A549 (cell line): ENCODE measurements around the gene TBC1D21. TPM values are rescaled to one million over a fixed set of nuclear protein-coding genes. Genes with fewer than 3 reads are reported as not detected.

ENCODE experiments used
- ATAC-seq, 2 experiments: fragments of 200-7000 bp in 1 of 2; fragments of >200 bp in 1 of 2; cut with Nextera tagmentation in 1 of 2; cut with Tn5 transposase in 1 of 2; 3 replicates each; pipeline versions ENCODE4 v1.8.0 to v1.9.1; 2018 to 2020; ENCODE audit warnings: mild to moderate bottlenecking in 1 of 2, moderate library complexity in 1 of 2
- CTCF ChIA-PET: fragments of 300-600 bp; sonication (Branson Sonifier 250); formaldehyde crosslinking; extraction: SDS; loops from one replicate; lab custom pipeline; 2021; ENCODE audit warnings: antibody characterized with exemption, inconsistent platforms; lab: Yijun Ruan, JAX
- POLR2A ChIA-PET: fragments of 350-600 bp; formaldehyde crosslinking; extraction: SDS; loops from one replicate; lab custom pipeline; 2021; ENCODE audit warnings: antibody characterized with exemption, inconsistent platforms; lab: Yijun Ruan, JAX
- DNase-seq, 2 experiments: peaks; one replicate each; pipeline versions ENCODE4 v3.0.0 to v3.0.0-alpha.2; 2011 to 2016; ENCODE audit warnings: low read depth in 1 of 2, low spot score in 1 of 2
- FAIRE-seq: peaks from 2 replicates; lab custom pipeline; 2011; peaks lifted over from hg19 to GRCh38; lab: Jason Lieb, UNC
- H3K27ac ChIP-seq, 2 experiments: fragments of >200 bp; sonication (Bioruptor Twin); formaldehyde crosslinking; 3 replicates each; pipeline ENCODE4 v1.5.1; 2016 to 2017
- H3K4me1 ChIP-seq: fragments of >200 bp; sonication (Bioruptor Twin); formaldehyde crosslinking; 3 replicates; pipeline ENCODE4 v1.6.1; 2016
- H3K4me2 ChIP-seq: fragments of >200 bp; sonication (Bioruptor Twin); formaldehyde crosslinking; 3 replicates; pipeline ENCODE4 v1.6.1; 2016
- H3K4me3 ChIP-seq: fragments of >200 bp; sonication (Bioruptor Twin); formaldehyde crosslinking; 3 replicates; pipeline ENCODE4 v1.5.1; 2016
- H3K9me3 ChIP-seq: fragments of >200 bp; sonication (Bioruptor Twin); formaldehyde crosslinking; 3 replicates; pipeline ENCODE4 v1.6.1; 2016
- CBX2 ChIP-seq: fragments of 200-600 bp; sonication (generic); IDR thresholded peaks from 2 replicates; pipeline ENCODE4 v1.6.1; 2016; ENCODE audit warnings: low read depth, mild to moderate bottlenecking, borderline replicate concordance
- CHD2 ChIP-seq: fragments of 150-350 bp; IDR thresholded peaks from 2 replicates; pipeline ENCODE4 v1.6.1; 2014; ENCODE audit warnings: low read length; ENCODE audit not compliant: partially characterized antibody
- CTCF ChIP-seq: fragments of >200 bp; sonication (Bioruptor Twin); formaldehyde crosslinking; IDR thresholded peaks from 3 replicates; pipeline ENCODE4 v1.5.1; 2016
- EHF ChIP-seq: fragments of 250-450 bp; sonication (Bioruptor Pico); IDR thresholded peaks from 2 replicates; pipeline ENCODE4 v1.5.0; 2020; ENCODE audit warnings: mild to moderate bottlenecking
- ESRRA ChIP-seq: fragments of 150-350 bp; IDR thresholded peaks from 2 replicates; pipeline ENCODE4 v1.6.1; 2014; ENCODE audit warnings: mild to moderate bottlenecking, low read length, borderline replicate concordance
- HDAC2 ChIP-seq: fragments of 200-600 bp; sonication (generic); IDR thresholded peaks from 2 replicates; pipeline ENCODE4 v1.6.1; 2016
- HOXA7 ChIP-seq: fragments of 250-450 bp; sonication (Bioruptor Pico); IDR thresholded peaks from 2 replicates; pipeline ENCODE4 v1.5.0; 2020; ENCODE audit warnings: mild to moderate bottlenecking, moderate library complexity
- HOXB13 ChIP-seq: fragments of 250-450 bp; sonication (Bioruptor Pico); IDR thresholded peaks from 2 replicates; pipeline ENCODE4 v1.5.0; 2020; ENCODE audit warnings: low read depth, mild to moderate bottlenecking, moderate library complexity
- HOXB5 ChIP-seq: fragments of 250-450 bp; sonication (Bioruptor Pico); IDR thresholded peaks from 2 replicates; pipeline ENCODE4 v1.5.0; 2020; ENCODE audit warnings: mild to moderate bottlenecking, moderate library complexity
- JUN ChIP-seq, 2 experiments: fragments of >200 bp; sonication (Bioruptor Twin); formaldehyde crosslinking; IDR thresholded peaks; 2 replicates in 1 of 2; 3 replicates in 1 of 2; pipeline ENCODE4 v1.6.1; 2016 to 2017
- KDM1A ChIP-seq: fragments of 200-600 bp; sonication (generic); IDR thresholded peaks from 2 replicates; pipeline ENCODE4 v1.6.1; 2016; ENCODE audit warnings: low read depth, mild to moderate bottlenecking
- MYC ChIP-seq: IDR thresholded peaks from 2 replicates; pipeline ENCODE4 v1.6.1; 2012; ENCODE audit warnings: mild to moderate bottlenecking, inconsistent platforms, low read length, improper control_type of control experiment, borderline replicate concordance
- RCOR1 ChIP-seq: fragments of 150-350 bp; IDR thresholded peaks from 2 replicates; pipeline ENCODE4 v1.6.1; 2014; ENCODE audit warnings: antibody characterized with exemption, low read length, low read depth
- REST ChIP-seq: fragments of 200-600 bp; sonication (generic); IDR thresholded peaks from 2 replicates; pipeline ENCODE4 v1.6.1; 2016; ENCODE audit warnings: antibody characterized with exemption, mild to moderate bottlenecking, moderate library complexity
- TFCP2L1 ChIP-seq: fragments of 250-450 bp; sonication (Bioruptor Pico); IDR thresholded peaks from 2 replicates; pipeline ENCODE4 v1.5.0; 2021; ENCODE audit warnings: mild to moderate bottlenecking
- TP53 ChIP-seq: fragments of 250-450 bp; sonication (Bioruptor Pico); IDR thresholded peaks from 2 replicates; pipeline ENCODE4 v1.5.0; 2021; ENCODE audit warnings: mild to moderate bottlenecking, moderate library complexity
- ZSCAN20 ChIP-seq: fragments of 250-450 bp; sonication (Bioruptor Pico); IDR thresholded peaks from 2 replicates; pipeline ENCODE4 v1.8.0; 2022; ENCODE audit warnings: mild to moderate bottlenecking, moderate library complexity
- WGBS: methylation state at CpG from one replicate; pipeline ENCODE4 v1.1.6; 2017; ENCODE audit errors: missing lambda C conversion rate; 5-methylcytosine and 5-hydroxymethylcytosine counted together
- polyA plus RNA-seq, 4 experiments: library from polyadenylated mRNA; depleted of rRNA in 3 of 4; stranded (reverse); fragments of >200 nt; fragmentation: RNase III in 1 of 4; extraction: RNeasy Plus Mini Kit Qiagen cat#74134 plus additional on column Dnase treatment in 1 of 4; gene quantifications; 2 replicates in 3 of 4; 3 replicates in 1 of 4; pipeline ENCODE4 v1.2.3, GENCODE V29; 2011 to 2017
- TF ChIP-seq, protein P1 (sequence below): IDR thresholded peaks from 2 replicates; pipeline ENCODE4 v1.6.1; 2012

TBC1D21 gene
- polyA plus RNA-seq, 2 of the 4 experiments (the other 2 are of a cell fraction) = not detected

DNA sequence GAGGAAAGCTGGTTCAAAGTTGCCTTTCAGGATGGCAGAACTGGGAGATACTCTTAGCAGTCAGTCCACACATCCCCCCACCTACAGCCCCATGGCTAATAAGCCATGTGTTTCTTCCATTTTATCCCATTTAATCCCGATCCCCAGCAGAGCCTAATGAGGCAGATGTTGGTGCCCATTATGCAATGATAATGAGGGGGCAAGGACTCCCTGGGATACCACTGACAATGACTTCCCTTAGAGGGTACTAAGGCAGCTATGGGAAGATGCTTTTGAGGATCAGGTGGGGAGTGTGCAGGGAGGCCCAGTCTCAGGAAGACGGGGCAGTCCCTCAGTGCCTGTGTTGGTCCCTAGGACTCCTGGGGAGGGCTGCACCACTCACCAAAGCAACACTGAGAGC is 43.8 kb upstream of the TBC1D21 start:
- H3K27ac ChIP-seq = no peak overlapping the region
- no peaks in the 10 kb centered on the region for H3K9me3 ChIP-seq
- DNase-seq = no peak
- WGBS = 8% methylated on average over 1 of the region's 2 CpGs
- ChIA-PET CTCF (no interaction called here), POLR2A (no interaction called here)
- no peak for FAIRE-seq
- no peaks in the 10 kb centered on the region for H3K4me1 ChIP-seq
- no peak overlapping the region for H3K4me3 ChIP-seq
- TF ChIP-seq CHD2 (no peak), HDAC2 (no peak), CBX2 (no peak), HOXB5 (CRISPR knock-in tag) (no peak), MYC (no peak), EHF (CRISPR knock-in tag) (no peak), TP53 (CRISPR knock-in tag) (no peak)
- ATAC-seq = no peak
- H3K4me2 ChIP-seq = no peak overlapping the region

GRCh38 chr15:73832657-73833056 is 40.7 kb upstream of the TBC1D21 start:
- H3K4me1 ChIP-seq = no peaks in the 10 kb centered on the region
- no peak overlapping the region for H3K27ac ChIP-seq
- FAIRE-seq = no peak
- DNase-seq = no peak
- no peak for ATAC-seq
- no peaks in the 10 kb centered on the region for H3K9me3 ChIP-seq
- POLR2A ChIA-PET = no interaction called here
- no peak overlapping the region for H3K4me2 ChIP-seq
- peak; percentile 43; the same call in 1 of the 2 replicates for TF ChIP-seq REST
- no peak for TF ChIP-seq CTCF
- no peak for TF ChIP-seq TFCP2L1 (CRISPR knock-in tag)
- H3K4me3 ChIP-seq = no peak overlapping the region
- WGBS = 44% methylated on average over 1 of the region's 1 CpG
- CTCF ChIA-PET = no interaction called here

- WGBS = 17% methylated on average over 3 of the region's 3 CpGs
- CTCF ChIA-PET = interaction anchor here (0.6 kb wide), 1 partner anchor 1026 kb away, joined by 3 read pairs; no protein-coding TSS in a partner anchor
- no peak for DNase-seq
- POLR2A ChIA-PET = no interaction called here
- no peak for ATAC-seq
- Histone ChIP-seq H3K4me1 (no peaks in the 10 kb centered on the region), H3K9me3 (no peaks in the 10 kb centered on the region), H3K4me2 (no peak overlapping the region), H3K27ac (no peak overlapping the region), H3K4me3 (no peak overlapping the region)
- FAIRE-seq = no peak
- no peak for TF ChIP-seq ZSCAN20 (CRISPR knock-in tag)
- TF ChIP-seq, protein P1, sequence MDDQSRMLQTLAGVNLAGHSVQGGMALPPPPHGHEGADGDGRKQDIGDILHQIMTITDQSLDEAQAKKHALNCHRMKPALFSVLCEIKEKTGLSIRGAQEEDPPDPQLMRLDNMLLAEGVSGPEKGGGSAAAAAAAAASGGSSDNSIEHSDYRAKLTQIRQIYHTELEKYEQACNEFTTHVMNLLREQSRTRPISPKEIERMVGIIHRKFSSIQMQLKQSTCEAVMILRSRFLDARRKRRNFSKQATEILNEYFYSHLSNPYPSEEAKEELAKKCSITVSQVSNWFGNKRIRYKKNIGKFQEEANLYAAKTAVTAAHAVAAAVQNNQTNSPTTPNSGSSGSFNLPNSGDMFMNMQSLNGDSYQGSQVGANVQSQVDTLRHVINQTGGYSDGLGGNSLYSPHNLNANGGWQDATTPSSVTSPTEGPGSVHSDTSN = no peak
- TF ChIP-seq KDM1A = no peak
- TF ChIP-seq RCOR1 = no peak
- no peak for TF ChIP-seq JUN (IDR thresholded peaks at IDR 0.05)
- no peak for TF ChIP-seq ESRRA
- no peak for TF ChIP-seq TP53 (CRISPR knock-in tag)
- TF ChIP-seq HOXA7 (CRISPR knock-in tag) = no peak
- TF ChIP-seq HOXB13 (CRISPR knock-in tag) = no peak
Measured at GRCh38 chr15:73836845-73837244, 36.5 kb upstream of the TBC1D21 start.
